ENCODE data around the gene ABCC9.
A peak's percentile ranks its signal among the peaks of the same experiment; 100 is the strongest.
"Not testable (repeated sequence)": the region's sequence is repeated elsewhere in the genome, so short reads cannot be mapped to it uniquely, and the experiment has no call there.

ABCC9 gene

GRCh38 chr12:21913823-21914222 is 27.4 kb downstream of the ABCC9 start:
- in situ Hi-C loops (cut with MboI; ENCODE audit: low sequenced_read_pairs), result no loop called here

GRCh38 chr12:21912318-21912717 is 28.9 kb downstream of the ABCC9 start:
- in situ Hi-C loops (cut with MboI; ENCODE audit: low sequenced_read_pairs), result no loop called here
- Histone ChIP-seq H3K27me3 (ENCODE audit: low read depth) (no peaks in the 10 kb centered on the region), H3K4me1 (peaks cover 5% of the 10 kb centered on the region; the same call in 1 of the 2 replicates), H3K9me3 (no peaks in the 10 kb centered on the region), H3K4me3 (no peak overlapping the region), H3K36me3 (replicated peaks) (no peaks in the 10 kb centered on the region)
- DNase-seq (ENCODE audit: low spot score in 2 of 2), result no peak

More at GRCh38 chr12:21913823-21914222, 27.4 kb downstream of the ABCC9 start:
- Histone ChIP-seq H3K36me3 (replicated peaks) (no peaks in the 10 kb centered on the region), H3K9me3 (no peaks in the 10 kb centered on the region), H3K4me3 (no peak overlapping the region), H3K4me1 (peaks cover 5% of the 10 kb centered on the region; the same call in 1 of the 2 replicates), H3K27me3 (ENCODE audit: low read depth) (no peaks in the 10 kb centered on the region)
- DNase-seq (ENCODE audit: low spot score in 2 of 2), result no peak

GRCh38 chr12:21911832-21912231 is 29.4 kb downstream of the ABCC9 start:
- in situ Hi-C loops (cut with MboI; ENCODE audit: low sequenced_read_pairs), result no loop called here
- peaks cover 5% of the 10 kb centered on the region; the same call in 1 of the 2 replicates for H3K4me1 ChIP-seq
- no peaks in the 10 kb centered on the region for H3K36me3 ChIP-seq (replicated peaks)
- peak in 1 of 2 experiments; percentile 33 for DNase-seq (ENCODE audit: low spot score in 2 of 2)
- no peaks in the 10 kb centered on the region for H3K27me3 ChIP-seq (ENCODE audit: low read depth)
- no peak overlapping the region for H3K4me3 ChIP-seq
- H3K9me3 ChIP-seq, result no peaks in the 10 kb centered on the region

GRCh38 chr12:21910657-21911056 is 30.6 kb downstream of the ABCC9 start:
- no peaks in the 10 kb centered on the region for H3K27me3 ChIP-seq (ENCODE audit: low read depth)
- no peaks in the 10 kb centered on the region for H3K36me3 ChIP-seq (replicated peaks)
- H3K4me1 ChIP-seq, result peaks cover 5% of the 10 kb centered on the region; the same call in 1 of the 2 replicates
- in situ Hi-C loops (cut with MboI; ENCODE audit: low sequenced_read_pairs), result no loop called here
- peak in 1 of 2 experiments; percentile 5 for DNase-seq (ENCODE audit: low spot score in 2 of 2)
- no peak overlapping the region for H3K4me3 ChIP-seq
- H3K9me3 ChIP-seq, result no peaks in the 10 kb centered on the region

- DNase-seq (ENCODE audit: low spot score in 2 of 2), result no peak
- H3K9me3 ChIP-seq, result no peaks in the 10 kb centered on the region
- H3K4me1 ChIP-seq, result peaks cover 5% of the 10 kb centered on the region; the same call in 1 of the 2 replicates
- in situ Hi-C loops (cut with MboI; ENCODE audit: low sequenced_read_pairs), result no loop called here
- H3K4me3 ChIP-seq, result no peak overlapping the region
- H3K27me3 ChIP-seq (ENCODE audit: low read depth), result no peaks in the 10 kb centered on the region
- H3K36me3 ChIP-seq (replicated peaks), result no peaks in the 10 kb centered on the region
Observed at GRCh38 chr12:21907948-21908837, 33.0 kb downstream of the ABCC9 start.

- H3K27me3 ChIP-seq (ENCODE audit: low read depth), result no peaks in the 10 kb centered on the region
- peaks cover 2% of the 10 kb centered on the region; the same call in 1 of the 2 replicates for H3K4me1 ChIP-seq
- no peaks in the 10 kb centered on the region for H3K9me3 ChIP-seq
- no peak overlapping the region for H3K4me3 ChIP-seq
- in situ Hi-C loops (cut with MboI; ENCODE audit: low sequenced_read_pairs), result no loop called here
- no peaks in the 10 kb centered on the region for H3K36me3 ChIP-seq (replicated peaks)
- DNase-seq (ENCODE audit: low spot score in 2 of 2), result no peak
Observed at GRCh38 chr12:21906919-21907493, 34.2 kb downstream of the ABCC9 start.

GRCh38 chr12:21899532-21899931 is 41.7 kb downstream of the ABCC9 start:
- H3K4me3 ChIP-seq; in situ Hi-C loops (cut with MboI; ENCODE audit: low sequenced_read_pairs); DNase-seq (ENCODE audit: low spot score in 2 of 2); H3K27me3 ChIP-seq (ENCODE audit: low read depth); H3K36me3 ChIP-seq (replicated peaks); H3K9me3 ChIP-seq; H3K4me1 ChIP-seq: not testable (repeated sequence)

- in situ Hi-C loops (cut with MboI; ENCODE audit: low sequenced_read_pairs), result no loop called here
- Histone ChIP-seq H3K4me1 (no peaks in the 10 kb centered on the region), H3K27me3 (ENCODE audit: low read depth) (no peaks in the 10 kb centered on the region), H3K9me3 (no peaks in the 10 kb centered on the region), H3K4me3 (no peak overlapping the region), H3K36me3 (replicated peaks) (no peaks in the 10 kb centered on the region)
- DNase-seq (ENCODE audit: low spot score in 2 of 2), result no peak
Observed at GRCh38 chr12:21895651-21896050, 45.6 kb downstream of the ABCC9 start.

GRCh38 chr12:21894792-21895595 is 46.2 kb downstream of the ABCC9 start:
- no peak for DNase-seq (ENCODE audit: low spot score in 2 of 2)
- Histone ChIP-seq H3K27me3 (ENCODE audit: low read depth) (no peaks in the 10 kb centered on the region), H3K9me3 (no peaks in the 10 kb centered on the region), H3K4me1 (no peaks in the 10 kb centered on the region), H3K4me3 (no peak overlapping the region), H3K36me3 (replicated peaks) (no peaks in the 10 kb centered on the region)
- in situ Hi-C loops (cut with MboI; ENCODE audit: low sequenced_read_pairs), result no loop called here

- in situ Hi-C loops (cut with MboI; ENCODE audit: low sequenced_read_pairs), result no loop called here
- DNase-seq (ENCODE audit: low spot score in 2 of 2), result no peak
- H3K27me3 ChIP-seq (ENCODE audit: low read depth), result no peaks in the 10 kb centered on the region
Observed at GRCh38 chr12:21893924-21894323, 47.3 kb downstream of the ABCC9 start.

GRCh38 chr12:21892341-21892740 is 48.9 kb downstream of the ABCC9 start:
- Histone ChIP-seq H3K4me3 (no peak overlapping the region), H3K27me3 (ENCODE audit: low read depth) (no peaks in the 10 kb centered on the region), H3K4me1 (no peaks in the 10 kb centered on the region), H3K36me3 (replicated peaks) (no peaks in the 10 kb centered on the region), H3K9me3 (no peaks in the 10 kb centered on the region)
- no peak for DNase-seq (ENCODE audit: low spot score in 2 of 2)
- in situ Hi-C loops (cut with MboI; ENCODE audit: low sequenced_read_pairs), result no loop called here

More at GRCh38 chr12:21893924-21894323, 47.3 kb downstream of the ABCC9 start:
- Histone ChIP-seq H3K36me3 (replicated peaks) (no peaks in the 10 kb centered on the region), H3K9me3 (no peaks in the 10 kb centered on the region), H3K4me3 (no peak overlapping the region), H3K4me1 (no peaks in the 10 kb centered on the region)

GRCh38 chr12:21891751-21892217 is 49.4 kb downstream of the ABCC9 start:
- DNase-seq (ENCODE audit: low spot score in 2 of 2), result no peak
- Histone ChIP-seq H3K9me3 (no peaks in the 10 kb centered on the region), H3K4me3 (no peak overlapping the region), H3K27me3 (ENCODE audit: low read depth) (no peaks in the 10 kb centered on the region), H3K4me1 (no peaks in the 10 kb centered on the region), H3K36me3 (replicated peaks) (no peaks in the 10 kb centered on the region)
- in situ Hi-C loops (cut with MboI; ENCODE audit: low sequenced_read_pairs), result no loop called here

GRCh38 chr12:21888276-21888863 is 52.9 kb downstream of the ABCC9 start:
- Histone ChIP-seq H3K9me3 (no peaks in the 10 kb centered on the region), H3K27me3 (ENCODE audit: low read depth) (no peaks in the 10 kb centered on the region), H3K4me1 (no peaks in the 10 kb centered on the region), H3K4me3 (no peak overlapping the region), H3K36me3 (replicated peaks) (no peaks in the 10 kb centered on the region)
- in situ Hi-C loops (cut with MboI; ENCODE audit: low sequenced_read_pairs), result no loop called here
- DNase-seq (ENCODE audit: low spot score in 2 of 2), result no peak
